ENCODE data around the gene PRPF19.

PRPF19 gene

GRCh38 chr11:60916669-60917206, 10.4 kb upstream of the PRPF19 start:
- no peak for TF ChIP-seq CTCF (IDR thresholded peaks at IDR 0.05; ENCODE audit: extremely low read depth, insufficient read depth, missing control alignments)
- DNase-seq (ENCODE audit: low spot score) = no peak
- in situ Hi-C loops (cut with MboI; ENCODE audit: low pct_unique_long_range_greater_than_20kb, low sequenced_read_pairs, unreplicated experiment) = no loop called here

GRCh38 chr11:60915248-60915914, 9.0 kb upstream of the PRPF19 start:
- DNase-seq (ENCODE audit: low spot score) = peak; percentile 84
- peak; percentile 48 for TF ChIP-seq CTCF (IDR thresholded peaks at IDR 0.05; ENCODE audit: extremely low read depth, insufficient read depth, missing control alignments)
- in situ Hi-C loops (cut with MboI; ENCODE audit: low pct_unique_long_range_greater_than_20kb, low sequenced_read_pairs, unreplicated experiment) = no loop called here

- in situ Hi-C loops (cut with MboI; ENCODE audit: low pct_unique_long_range_greater_than_20kb, low sequenced_read_pairs, unreplicated experiment) = no loop called here
- TF ChIP-seq CTCF (IDR thresholded peaks at IDR 0.05; ENCODE audit: extremely low read depth, insufficient read depth, missing control alignments) = no peak
- DNase-seq (ENCODE audit: low spot score) = peak; percentile 57
Observed at GRCh38 chr11:60914633-60915247, 8.4 kb upstream of the PRPF19 start.

- no peak for TF ChIP-seq CTCF (IDR thresholded peaks at IDR 0.05; ENCODE audit: extremely low read depth, insufficient read depth, missing control alignments)
- DNase-seq (ENCODE audit: low spot score) = peak; percentile 94
- in situ Hi-C loops (cut with MboI; ENCODE audit: low pct_unique_long_range_greater_than_20kb, low sequenced_read_pairs, unreplicated experiment) = no loop called here
Observed at GRCh38 chr11:60913793-60914632, 7.6 kb upstream of the PRPF19 start, which contains the start of gene TMEM109. Gene TMEM109, plus strand, starts transcription at chr11:60914158. Its CDS starts 5,536 bp downstream, at chr11:60919694.

GRCh38 chr11:60912851-60913528, 6.6 kb upstream of the PRPF19 start:
- no peak for DNase-seq (ENCODE audit: low spot score)
- no peak for TF ChIP-seq CTCF (IDR thresholded peaks at IDR 0.05; ENCODE audit: extremely low read depth, insufficient read depth, missing control alignments)
- in situ Hi-C loops (cut with MboI; ENCODE audit: low pct_unique_long_range_greater_than_20kb, low sequenced_read_pairs, unreplicated experiment) = no loop called here

All from GM13977 (cell line).